HG02759 (cell line): Measurements from ENCODE around the gene C10orf67.
"Not testable (repeated sequence)": the region's sequence is repeated elsewhere in the genome, so short reads cannot be mapped to it uniquely, and the experiment has no call there.

Experiments
- ATAC-seq: cut with Tn5 transposase; IDR thresholded peaks from one replicate; pipeline ENCODE4 v1.9.1; 2021; ENCODE audit warnings: mild to moderate bottlenecking, moderate library complexity; ENCODE audit not compliant: unreplicated experiment

Gene C10orf67

DNA sequence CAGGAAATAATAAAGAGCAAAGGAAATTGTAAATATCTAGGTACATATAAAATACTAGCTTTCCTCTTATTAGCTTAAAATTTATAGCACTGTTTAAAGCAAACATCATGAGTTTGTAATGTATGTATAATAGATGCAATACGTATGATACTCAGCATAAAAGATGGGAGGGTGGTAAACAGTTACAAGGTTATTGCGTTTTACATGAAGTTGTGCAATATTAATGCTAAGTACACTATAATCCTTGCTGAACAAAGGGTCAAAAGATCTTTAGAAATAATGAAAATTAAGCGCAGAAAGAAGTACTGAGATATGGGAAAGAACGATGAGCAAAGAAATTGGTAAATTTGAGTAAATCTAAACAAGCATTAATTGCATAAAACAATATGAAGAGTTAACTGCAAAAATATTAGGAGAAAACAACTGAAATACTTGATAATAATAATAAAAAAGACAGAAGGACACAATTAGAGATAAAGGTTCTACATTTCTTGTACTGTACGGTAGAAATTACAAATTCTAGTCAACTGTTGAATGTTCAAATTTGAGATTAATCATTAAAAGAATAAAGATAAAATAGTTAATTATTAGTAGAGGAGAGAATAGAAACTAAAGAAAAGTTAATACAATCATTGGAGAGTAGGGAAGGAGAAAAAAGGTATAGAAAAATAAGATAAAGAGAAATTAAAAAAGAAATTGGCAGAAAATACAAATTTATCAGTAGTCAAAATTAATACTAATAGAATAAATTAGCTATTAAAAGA, 17.9 kb downstream of the C10orf67 start:
- no peak for ATAC-seq

DNA sequence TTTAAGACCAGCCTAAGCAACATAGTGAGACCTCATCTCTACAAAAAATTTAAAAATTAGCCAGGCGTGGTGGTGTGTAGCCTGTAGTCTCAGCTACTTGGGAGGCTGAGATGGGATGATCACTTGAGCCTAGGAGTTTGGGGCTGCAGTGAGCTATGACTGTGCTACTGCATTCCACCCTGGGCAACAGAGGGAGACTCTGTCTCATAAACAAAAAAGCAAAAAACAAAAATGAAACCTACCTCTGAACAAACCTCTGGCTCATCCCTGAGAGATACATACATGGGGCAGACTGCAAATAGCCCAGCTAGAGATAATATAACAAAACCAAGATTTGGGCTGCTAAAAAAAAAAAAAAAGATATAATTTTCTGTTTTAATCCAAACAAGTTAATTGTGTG, 19.5 kb downstream of the C10orf67 start:
- peak; percentile 95 for ATAC-seq

DNA sequence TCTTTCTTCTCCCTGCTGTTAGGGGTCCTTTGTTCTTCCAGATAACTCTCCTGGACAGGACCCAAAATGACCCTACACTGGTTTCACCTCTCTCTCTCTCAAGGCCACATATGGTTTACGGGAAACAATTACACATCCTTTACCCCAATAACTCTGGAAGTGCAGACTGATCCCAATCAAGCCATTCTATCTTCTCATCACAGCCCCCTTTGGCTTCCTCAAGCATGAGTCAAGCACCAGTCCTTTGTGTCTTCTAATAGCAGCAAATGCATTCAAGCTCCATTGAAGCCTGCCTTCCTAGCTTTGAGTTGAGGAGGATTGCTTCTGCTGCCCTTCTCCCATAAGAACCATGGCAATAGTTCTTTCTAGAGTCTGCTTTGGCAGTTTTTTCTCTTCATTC, 20.2 kb downstream of the C10orf67 start:
- ATAC-seq = no peak

DNA sequence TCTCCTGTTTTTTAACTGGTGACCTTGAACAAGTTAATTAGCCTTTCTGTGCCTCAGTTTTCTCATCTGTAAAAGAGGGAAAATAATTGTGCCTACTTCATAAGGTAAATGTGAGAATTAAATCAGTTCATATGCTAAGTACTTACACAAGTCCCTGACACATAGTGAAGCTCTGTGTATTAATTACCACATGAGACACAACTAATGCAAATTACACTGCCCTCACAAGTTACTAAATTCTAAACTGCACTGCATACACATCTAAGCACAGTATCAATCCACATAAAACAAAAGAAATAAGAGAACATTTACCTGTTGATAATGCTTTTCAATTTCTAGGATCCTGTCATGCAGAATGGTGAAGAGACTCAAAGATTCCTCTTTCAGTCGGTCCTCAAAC, 22.5 kb downstream of the C10orf67 start:
- no peak for ATAC-seq

DNA sequence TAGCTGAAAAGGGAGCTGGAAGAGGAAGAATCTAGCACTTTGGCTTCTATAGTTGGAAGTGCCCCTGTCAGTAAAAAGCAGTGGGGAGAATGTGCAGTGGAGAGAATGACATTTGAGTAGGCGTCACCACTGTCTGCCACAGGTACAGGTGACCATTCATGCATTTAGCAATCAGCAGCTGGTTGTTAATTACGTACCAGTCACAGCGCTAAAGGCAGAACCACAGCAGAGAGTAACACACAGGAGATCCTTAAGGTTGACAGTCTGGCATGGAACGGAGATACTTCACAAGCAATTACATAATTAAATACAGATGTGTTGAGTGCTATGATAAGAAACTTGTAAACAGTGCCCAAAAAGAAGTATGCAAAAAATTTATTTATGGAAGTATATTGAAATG, 24.8 kb downstream of the C10orf67 start:
- peak; percentile 69 for ATAC-seq

DNA sequence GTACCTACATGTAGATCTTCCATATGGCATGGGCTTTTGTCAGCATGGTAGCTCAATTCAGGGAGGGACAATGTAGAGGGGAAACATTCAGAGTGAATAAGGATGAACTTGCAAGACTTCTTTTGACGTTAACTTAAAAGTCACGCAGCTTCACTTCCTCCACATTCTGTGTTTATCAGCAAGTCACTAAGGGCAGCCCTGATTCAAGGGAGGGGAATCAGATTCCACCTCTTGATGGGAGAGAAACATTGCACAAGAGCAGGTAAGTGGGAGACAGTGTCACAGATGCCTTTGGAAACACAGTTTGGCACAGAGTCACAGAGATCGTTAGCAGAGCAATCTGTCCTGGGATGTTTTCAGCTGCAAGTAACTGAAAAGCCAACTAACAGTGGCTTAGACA, 26.2 kb downstream of the C10orf67 start:
- no peak for ATAC-seq

DNA sequence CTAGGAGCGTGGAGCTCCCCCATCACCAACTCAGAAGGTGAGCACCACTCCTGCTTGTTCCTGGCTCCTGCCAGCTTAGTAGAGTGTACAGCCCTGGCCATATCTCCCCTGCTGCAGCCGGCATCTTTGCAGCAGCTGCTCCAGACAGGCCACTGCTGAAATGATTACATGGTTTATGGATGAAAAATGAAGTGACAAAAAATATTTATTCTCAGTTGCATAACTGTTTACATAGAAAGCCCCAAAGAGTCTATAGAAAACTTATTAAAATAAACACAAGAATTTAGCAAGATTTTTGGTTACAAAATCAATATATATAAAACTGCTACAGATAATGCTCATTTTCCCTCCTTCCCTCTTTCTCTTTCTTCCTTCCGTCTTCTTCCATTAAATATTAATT, 27.2 kb downstream of the C10orf67 start:
- no peak for ATAC-seq

DNA sequence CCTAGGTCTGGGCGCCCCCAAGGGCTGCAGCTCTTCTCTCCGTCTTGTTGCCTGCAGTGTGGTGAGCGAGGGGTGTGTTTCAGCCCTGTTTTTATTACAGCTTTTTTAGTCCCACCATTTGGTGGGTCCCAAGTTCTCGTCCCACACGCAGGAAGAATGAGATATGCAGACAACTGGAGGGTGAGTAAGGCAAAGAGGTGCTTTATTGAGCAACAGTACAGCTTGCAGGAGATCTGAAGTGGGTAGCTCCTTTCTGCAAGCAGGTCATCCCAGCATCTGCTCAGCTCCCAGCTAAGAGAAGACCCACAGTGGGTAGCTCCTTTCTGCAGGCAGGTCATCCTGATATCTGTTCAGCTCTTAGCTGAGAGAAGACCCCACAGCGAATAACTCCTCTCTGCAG, 28.2 kb downstream of the C10orf67 start:
- ATAC-seq = no peak

DNA sequence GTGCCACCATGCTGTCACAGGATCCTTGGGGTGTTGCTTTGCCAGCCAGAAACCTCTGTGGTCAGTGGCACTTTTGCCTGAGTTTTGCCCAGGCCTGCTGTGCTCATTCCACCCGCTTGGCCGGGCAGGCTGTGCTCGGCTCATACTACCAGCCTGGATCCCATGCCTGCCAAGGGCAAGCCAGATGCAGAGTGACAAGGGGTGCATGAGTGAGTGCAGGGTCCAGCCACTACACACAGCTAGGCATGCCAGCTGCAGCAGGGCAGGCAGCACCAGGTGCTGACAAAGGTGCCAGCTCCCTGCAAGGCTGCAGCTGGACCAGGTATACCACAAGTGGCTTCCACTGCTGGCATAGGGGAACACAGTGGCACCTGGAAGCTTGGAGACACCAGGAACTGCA, 28.6 kb downstream of the C10orf67 start:
- ATAC-seq = no peak

DNA sequence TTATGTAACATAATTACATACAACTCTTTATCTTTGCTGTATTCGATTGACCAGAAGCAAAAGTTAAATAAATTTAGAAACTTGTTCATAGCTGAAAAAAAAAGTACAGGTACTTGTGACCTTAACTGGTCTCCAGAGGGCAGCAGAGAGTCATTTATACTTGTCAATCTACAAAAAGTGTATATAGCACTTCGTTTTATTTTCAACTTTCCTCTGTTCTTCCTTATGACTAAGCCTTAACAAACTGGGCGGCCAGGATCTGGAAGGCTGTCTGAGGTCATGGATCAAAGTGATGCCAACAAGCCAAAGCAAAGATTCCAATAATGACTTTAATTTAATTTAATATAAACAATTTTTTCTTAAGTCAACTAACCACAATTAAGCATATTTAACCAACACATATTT, 29.8 kb downstream of the C10orf67 start:
- ATAC-seq = peak; percentile 57

DNA sequence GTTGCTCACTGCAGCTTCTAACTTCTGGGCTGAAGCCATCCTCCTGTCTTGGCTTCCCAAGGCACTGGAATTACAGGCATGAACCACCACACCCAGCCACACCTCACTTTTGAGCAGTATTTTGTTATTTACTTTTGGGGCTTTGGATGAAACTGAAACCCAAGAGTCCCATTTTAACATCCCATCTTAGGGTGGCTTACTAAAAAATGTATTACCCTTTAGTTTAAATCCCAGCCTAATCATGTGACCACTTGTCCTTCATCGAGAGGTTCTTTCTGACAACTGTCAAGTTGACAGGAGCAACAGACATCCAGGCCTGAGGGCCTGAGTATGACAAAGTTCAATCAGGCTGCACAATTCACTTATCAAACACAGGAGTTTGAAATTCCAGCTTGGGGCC, 33.6 kb downstream of the C10orf67 start:
- ATAC-seq = no peak

DNA sequence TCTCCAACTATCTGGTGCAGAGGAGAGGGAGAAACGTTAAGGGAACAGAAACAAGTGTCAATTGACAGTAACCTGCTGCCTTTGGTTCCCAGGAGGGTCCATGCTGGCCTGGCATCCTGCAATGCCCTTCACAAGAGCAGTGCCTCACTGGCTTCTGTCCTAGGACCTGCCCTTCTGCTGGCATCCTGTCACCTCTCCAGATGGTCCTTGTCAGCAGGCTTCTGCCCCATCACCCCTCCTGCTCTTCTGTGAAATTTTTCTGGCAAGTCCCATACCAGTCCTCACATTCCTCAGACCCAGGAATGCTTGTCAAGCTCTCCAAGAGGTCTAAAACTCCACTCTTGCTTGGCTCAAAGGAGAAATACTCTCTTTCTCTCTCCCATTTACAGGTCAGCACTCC, 34.2 kb downstream of the C10orf67 start:
- no peak for ATAC-seq

DNA sequence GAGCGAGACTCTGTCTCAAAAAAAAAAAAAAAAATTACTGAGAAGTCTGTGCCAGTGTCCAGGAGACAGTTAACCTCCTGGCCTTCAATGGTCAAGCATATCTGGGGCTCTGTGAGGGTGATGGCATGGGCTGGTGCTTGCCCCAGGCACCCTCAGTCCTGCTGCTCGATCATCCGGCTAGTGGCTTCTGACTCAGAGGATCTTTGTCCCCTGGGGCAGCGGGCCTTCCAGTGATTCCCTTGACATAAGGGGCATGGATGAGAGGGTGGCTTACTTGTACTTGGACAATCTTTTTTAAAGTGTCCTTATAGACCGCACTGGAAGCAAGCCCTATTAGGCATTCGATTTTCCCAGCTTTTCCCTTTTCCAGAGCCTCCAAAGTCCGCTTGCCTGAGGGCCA, 44.6 kb downstream of the C10orf67 start:
- not testable (repeated sequence) for ATAC-seq

DNA sequence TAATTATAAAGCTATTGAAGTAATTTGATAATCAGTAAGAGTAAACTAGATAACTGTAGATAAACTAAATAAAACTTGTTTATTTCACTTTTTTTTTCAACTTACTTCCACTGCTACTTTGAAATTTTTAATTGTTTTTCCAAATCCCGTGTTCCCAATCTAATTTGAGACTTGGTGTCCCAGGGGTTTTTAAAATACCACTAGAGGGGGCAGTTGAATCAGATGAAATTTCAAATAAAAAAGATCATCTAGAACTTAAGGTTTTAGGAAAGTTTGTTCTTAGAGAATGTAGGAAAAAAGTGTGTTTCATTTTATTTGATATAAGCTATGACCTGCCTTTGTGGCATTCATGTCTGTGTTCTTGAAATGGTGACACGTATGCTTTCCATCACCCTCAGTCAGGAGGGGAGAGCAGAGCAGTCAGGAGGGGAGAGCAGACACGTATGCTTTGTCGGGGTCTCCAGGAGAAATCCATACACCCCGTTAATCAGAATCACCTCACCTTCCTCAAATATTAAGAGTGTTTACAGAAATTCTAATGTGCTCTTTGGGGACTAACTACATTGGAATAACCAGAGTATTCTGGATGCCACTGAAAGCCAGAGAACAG, 49.9 kb downstream of the C10orf67 start:
- no peak for ATAC-seq

DNA sequence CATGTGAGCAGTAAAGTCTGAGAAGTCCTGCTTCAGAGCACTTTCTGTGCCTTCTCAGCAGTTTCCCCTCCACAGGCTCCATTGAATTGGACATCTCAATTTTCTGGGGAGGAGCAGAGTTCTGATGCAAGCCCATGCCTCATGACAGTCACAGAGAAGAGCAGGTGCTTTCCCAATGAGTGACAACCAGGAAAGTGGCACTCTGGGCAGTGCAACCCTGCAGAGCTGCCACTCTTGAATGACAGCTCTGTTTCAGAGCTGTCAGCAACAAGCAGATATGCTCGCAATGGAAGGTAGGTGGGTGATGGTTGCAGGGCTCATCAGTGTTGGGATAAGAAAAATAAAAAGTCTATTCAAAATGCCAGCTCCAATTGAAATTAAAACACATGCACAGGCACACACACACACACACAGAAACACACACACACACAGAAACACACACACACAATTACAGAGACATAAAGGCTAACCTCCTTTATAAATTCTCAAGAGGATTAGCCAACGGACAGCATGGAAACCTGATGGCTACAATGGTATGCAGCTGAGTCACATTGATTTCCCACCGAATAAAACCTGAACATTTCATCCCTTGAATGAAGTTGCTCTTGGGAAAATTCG, 50.5 kb downstream of the C10orf67 start:
- no peak for ATAC-seq

DNA sequence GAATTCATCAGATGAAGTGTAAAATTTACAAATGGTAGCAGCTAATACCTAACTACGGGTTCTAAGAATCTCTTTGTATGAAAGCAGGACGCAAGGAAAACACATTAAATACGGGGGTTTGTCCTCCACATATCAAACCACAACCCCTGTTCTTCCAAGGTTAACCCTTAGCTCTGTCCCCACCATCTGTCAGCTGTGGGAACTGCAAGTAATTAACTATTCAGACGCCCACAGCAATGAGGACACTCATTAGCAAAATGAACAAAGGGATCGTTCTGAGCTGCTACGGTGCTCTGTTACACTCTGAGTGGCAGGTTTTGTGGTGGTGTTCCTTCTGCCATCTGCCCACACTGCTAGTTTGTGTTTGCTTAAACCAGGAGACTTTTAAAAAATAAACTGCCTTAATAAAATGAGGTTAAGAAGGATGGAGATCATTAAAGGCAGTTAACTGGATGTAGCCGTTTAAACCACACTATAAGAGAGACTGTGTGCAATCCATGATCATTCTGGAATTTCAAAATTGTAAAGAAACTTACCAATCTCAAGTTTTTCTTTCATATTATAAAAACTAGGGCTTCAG, 51.4 kb downstream of the C10orf67 start:
- ATAC-seq = peak; percentile 95

DNA sequence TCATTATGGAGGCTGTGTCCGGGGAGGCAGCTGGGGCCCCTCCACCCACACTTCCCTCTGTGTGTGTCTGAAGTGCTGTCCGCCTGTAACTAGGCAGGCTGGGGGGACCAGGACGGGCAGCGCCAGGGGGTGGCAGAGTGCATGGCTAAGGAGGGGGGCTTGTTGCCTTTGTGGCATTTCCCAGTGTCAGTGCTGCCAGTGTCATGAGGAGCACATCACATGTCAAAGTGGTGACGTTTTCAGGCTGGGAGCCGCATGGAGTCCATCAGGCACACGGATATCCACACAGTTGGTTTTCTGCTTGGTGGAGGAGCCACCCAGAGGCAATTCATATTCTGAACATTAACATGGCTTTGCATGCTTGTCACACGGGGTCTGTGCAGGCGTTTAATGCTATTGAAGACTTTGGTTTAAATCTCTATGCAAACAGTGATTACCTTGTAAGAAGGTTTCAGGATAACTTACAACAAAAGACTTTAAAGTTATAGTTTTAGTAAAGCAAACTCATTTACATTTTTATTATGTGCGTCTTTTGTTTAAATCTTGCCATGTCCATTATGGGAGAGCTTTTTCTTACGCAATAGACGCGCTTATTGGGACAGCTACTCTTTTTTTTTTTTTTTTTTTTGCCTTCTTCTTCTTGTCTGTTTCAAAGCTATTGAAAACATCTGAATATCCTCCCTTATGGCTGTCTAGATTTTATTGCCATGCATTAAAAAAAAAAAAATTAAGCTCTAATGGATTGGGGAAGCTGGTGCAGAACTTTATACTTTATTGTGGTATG, 52.9 kb downstream of the C10orf67 start:
- ATAC-seq = no peak

DNA sequence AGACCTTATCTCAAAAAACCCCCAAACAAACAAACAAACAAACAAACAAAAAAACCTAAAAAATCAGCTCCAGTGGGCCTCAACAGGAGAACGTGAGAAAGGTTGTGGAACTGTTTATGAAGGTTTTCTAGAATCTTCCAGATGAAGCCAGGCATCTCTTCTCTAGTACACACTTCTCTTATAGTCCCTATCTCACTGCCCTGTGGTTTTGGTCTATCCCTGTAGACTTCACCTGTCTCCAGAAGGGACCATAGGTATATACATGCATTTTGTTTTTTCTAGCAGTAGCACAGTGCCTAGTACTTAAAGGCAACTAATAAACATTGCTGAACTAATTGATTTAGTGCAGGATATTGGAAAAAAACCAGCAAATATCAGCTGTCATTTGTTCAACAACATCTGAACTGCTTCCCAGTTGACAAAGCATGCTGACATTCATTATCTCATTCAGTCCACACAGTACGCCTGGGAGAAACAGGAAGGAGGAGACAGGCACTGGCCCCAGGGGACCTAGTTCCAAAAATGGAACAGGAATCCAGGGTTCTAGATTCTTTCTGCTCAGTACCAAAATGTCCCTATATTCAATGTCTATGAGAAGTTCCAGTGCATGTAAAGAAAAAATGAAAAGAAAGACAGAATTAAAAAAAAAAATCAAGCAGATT, 59.8 kb downstream of the C10orf67 start:
- ATAC-seq = no peak

DNA sequence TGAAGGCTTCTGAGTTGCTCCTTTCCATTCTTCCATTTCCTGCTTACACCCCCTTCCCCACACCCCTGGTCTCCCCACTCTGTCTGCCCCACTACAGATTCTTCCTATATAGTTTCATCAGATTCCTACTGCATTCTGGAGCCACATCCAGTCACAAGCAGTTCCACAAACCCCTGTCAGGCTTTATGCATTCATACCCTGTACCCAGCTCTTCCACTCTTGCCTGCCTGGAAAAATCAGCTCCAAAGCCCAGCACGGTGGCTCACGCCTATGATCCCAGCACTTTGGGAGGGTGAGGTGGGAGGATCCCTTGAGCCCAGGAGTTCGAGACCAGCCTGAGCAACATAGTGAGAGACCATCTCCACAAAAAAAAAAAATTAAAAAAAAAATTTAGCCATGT, 60.4 kb downstream of the C10orf67 start:
- no peak for ATAC-seq

DNA sequence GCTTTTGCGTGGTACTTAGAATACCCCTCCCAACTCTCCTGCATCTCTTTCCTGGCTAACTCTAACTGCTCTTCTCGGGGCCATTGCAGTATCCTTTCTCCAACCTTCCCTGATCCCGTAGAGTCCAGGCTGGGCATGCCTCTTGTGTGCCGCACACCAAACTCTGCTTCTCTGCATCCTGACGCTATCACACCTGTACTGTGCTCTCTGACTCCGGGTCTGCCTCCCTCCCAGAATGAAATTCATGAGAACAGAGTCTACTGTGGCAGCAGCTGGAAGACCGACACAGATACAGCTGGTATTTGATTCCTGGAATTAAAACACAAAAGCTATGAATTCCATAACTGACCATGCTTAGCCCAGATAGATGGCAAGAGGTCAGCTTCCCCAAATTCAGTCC, 60.9 kb downstream of the C10orf67 start:
- ATAC-seq = no peak

DNA sequence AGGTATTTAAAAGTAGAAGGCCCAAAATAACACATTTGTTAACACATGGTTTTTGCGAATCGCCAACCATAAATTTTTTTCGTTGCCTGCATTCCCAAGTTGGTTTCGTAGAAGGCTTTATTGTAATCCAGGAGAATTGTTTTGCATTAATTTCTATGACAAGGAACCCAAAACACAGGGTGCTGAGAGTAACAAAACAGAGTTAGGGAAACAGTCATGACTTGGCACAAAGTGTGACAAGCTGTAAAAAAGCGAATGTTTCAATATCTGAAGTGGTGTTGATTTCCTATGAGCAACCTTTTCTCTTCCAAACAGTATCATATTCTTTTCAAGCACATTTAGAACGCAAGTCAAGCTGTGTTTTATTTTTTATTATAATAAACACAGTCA, 63.6 kb downstream of the C10orf67 start:
- no peak for ATAC-seq
